Mesendoderm (in vitro differentiated cells): ENCODE data around the gene ST7.
A peak's percentile ranks its signal among the peaks of the same experiment; 100 is the strongest.

Experiments
- DNase-seq: peaks from one replicate; pipeline ENCODE4 v3.0.0; 2013
- H2AK5ac ChIP-seq: 2 replicates; pipeline ENCODE4 v1.6.1; 2013; ENCODE audit warnings: low read length, inconsistent platforms
- H2BK120ac ChIP-seq: 2 replicates; pipeline ENCODE4 v1.6.1; 2013; ENCODE audit warnings: low read depth, mild to moderate bottlenecking, low read length, moderate library complexity, mixed read lengths
- H2BK15ac ChIP-seq: replicated peaks from 2 replicates; pipeline ENCODE4 v1.6.1; 2013; ENCODE audit warnings: low read depth, mild to moderate bottlenecking, moderate library complexity
- H2BK5ac ChIP-seq: 2 replicates; pipeline ENCODE4 v1.6.1; 2013; ENCODE audit warnings: low read length, inconsistent platforms
- H3K18ac ChIP-seq: 2 replicates; pipeline ENCODE4 v1.6.1; 2013; ENCODE audit warnings: mild to moderate bottlenecking, low read length, mixed read lengths
- H3K23ac ChIP-seq: one replicate; pipeline ENCODE4 v1.6.1; 2013; ENCODE audit warnings: low read length
- H3K27ac ChIP-seq: 2 replicates; pipeline ENCODE4 v1.5.1; 2013; ENCODE audit warnings: low read depth, mild to moderate bottlenecking, inconsistent platforms, low read length, moderate library complexity
- H3K27me3 ChIP-seq: 2 replicates; pipeline ENCODE4 v1.6.1; 2013; ENCODE audit warnings: low read length, control low read depth, mild to moderate bottlenecking, inconsistent platforms; ENCODE audit not compliant: insufficient read depth, poor library complexity
- H3K36me3 ChIP-seq: 2 replicates; pipeline ENCODE4 v1.6.1; 2013; ENCODE audit warnings: low read length, inconsistent platforms; ENCODE audit not compliant: control insufficient read depth, insufficient read depth
- H3K4ac ChIP-seq: one replicate; pipeline ENCODE4 v1.6.1; 2013; ENCODE audit warnings: low read depth, mild to moderate bottlenecking, low read length, moderate library complexity
- H3K4me1 ChIP-seq: 2 replicates; pipeline ENCODE4 v1.6.1; 2013; ENCODE audit warnings: low read depth, low read length, inconsistent platforms; ENCODE audit not compliant: control insufficient read depth
- H3K4me2 ChIP-seq: 2 replicates; pipeline ENCODE4 v1.6.1; 2013; ENCODE audit warnings: low read length
- H3K4me3 ChIP-seq: 2 replicates; pipeline ENCODE4 v1.5.1; 2013; ENCODE audit warnings: mild to moderate bottlenecking, low read length
- H3K56ac ChIP-seq: one replicate; pipeline ENCODE4 v1.6.1; 2013; ENCODE audit warnings: low read length
- H3K79me1 ChIP-seq: 2 replicates; pipeline ENCODE4 v1.6.1; 2013; ENCODE audit warnings: low read length, inconsistent platforms
- H3K79me2 ChIP-seq: 2 replicates; pipeline ENCODE4 v1.6.1; 2013; ENCODE audit warnings: mild to moderate bottlenecking, low read length; ENCODE audit not compliant: control insufficient read depth, insufficient read depth
- H3K9ac ChIP-seq: 2 replicates; pipeline ENCODE4 v1.6.1; 2013; ENCODE audit warnings: low read length, inconsistent platforms
- H4K5ac ChIP-seq: one replicate; pipeline ENCODE4 v1.6.1; 2013; ENCODE audit warnings: low read length
- H4K8ac ChIP-seq: one replicate; pipeline ENCODE4 v1.6.1; 2013; ENCODE audit warnings: low read depth, mild to moderate bottlenecking, control low read depth, low read length, moderate library complexity
- WGBS: extraction: QIAGEN DNeasy Blood & Tissue Kit; methylation state at CpG from one replicate; pipeline ENCODE4 v1.1.7; 2013; ENCODE audit warnings: low lambda C conversion rate, missing lambda C conversion rate; ENCODE audit not compliant: insufficient coverage; ENCODE audit errors: extremely low coverage; 5-methylcytosine and 5-hydroxymethylcytosine counted together

The ST7 gene

DNA sequence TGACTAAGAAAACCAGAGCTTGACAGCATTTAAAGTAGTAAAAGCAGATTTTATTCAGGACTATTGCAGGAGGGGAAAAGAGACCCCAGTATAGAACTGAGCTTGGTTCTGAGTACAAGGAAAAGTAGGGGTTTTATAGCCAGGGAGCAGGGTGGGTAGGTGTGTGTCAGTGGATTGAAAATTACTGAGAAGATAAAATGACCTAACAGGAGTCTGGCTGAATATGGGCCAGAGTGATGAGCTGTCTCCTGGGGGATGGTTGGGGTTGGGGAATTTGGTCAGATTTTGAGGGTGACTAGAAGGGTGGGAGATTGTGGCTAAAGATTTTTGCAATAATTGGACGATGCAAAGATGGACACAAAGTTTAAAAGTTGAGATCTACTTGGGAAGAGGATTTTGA is 114.0 kb downstream of the ST7 start:
- WGBS, result no CpG with 5 or more reads among the region's 1 CpG
- Histone ChIP-seq H2BK120ac (no peak overlapping the region), H4K5ac (no peak overlapping the region), H4K8ac (no peak overlapping the region), H3K27ac (no peak overlapping the region), H2AK5ac (no peak overlapping the region), H3K4me2 (no peak overlapping the region), H3K18ac (no peak overlapping the region), H3K4me1 (no peaks in the 10 kb centered on the region), H3K9ac (no peak overlapping the region), H2BK5ac (no peak overlapping the region), H3K4ac (no peak overlapping the region), H3K36me3 (no peaks in the 10 kb centered on the region), H3K79me2 (no peaks in the 10 kb centered on the region), H3K4me3 (no peak overlapping the region), H3K27me3 (no peaks in the 10 kb centered on the region), H3K56ac (no peak overlapping the region), H3K23ac (no peak overlapping the region), H3K79me1 (no peaks in the 10 kb centered on the region), H2BK15ac (no peak overlapping the region)
- DNase-seq, result no peak

DNA sequence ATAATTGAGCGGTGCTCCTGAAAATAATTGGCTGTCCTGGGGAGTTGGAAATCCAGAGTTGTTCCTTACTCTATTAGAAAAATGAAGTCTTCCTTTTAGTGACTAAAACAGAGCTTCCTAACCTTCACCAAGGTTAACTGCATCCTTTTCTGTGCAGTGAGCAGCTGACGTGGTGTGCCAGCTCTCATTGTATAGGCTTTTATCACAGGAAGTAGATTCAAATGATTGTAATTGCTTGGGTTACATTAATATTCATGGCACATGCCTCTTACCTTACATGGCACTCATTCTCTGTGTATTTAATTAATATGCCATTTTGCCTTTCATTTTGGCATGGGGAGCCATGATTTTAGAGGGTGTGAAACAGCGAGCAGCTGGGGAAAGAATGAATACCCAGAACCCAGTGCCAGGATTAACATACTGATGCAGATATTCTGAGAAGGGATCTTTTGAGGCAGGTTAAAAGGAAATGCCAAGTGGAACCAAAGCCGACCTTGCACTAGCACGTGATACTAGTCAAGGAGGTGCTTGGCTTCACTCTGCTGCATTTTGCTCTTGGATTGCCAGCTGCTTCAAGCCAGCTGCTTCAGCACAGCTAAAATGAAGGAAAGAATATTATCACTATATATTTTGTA is 115.3 kb downstream of the ST7 start:
- H3K4ac ChIP-seq, result no peak overlapping the region
- H3K9ac ChIP-seq, result no peak overlapping the region
- no CpG with 5 or more reads among the region's 5 CpGs for WGBS
- no peak overlapping the region for H3K56ac ChIP-seq
- no peak overlapping the region for H4K8ac ChIP-seq
- H3K18ac ChIP-seq, result no peak overlapping the region
- no peaks in the 10 kb centered on the region for H3K36me3 ChIP-seq
- H3K23ac ChIP-seq, result no peak overlapping the region
- H2BK15ac ChIP-seq, result no peak overlapping the region
- no peaks in the 10 kb centered on the region for H3K27me3 ChIP-seq
- H3K27ac ChIP-seq, result no peak overlapping the region
- no peak overlapping the region for H3K4me3 ChIP-seq
- H2BK120ac ChIP-seq, result no peak overlapping the region
- no peak overlapping the region for H2AK5ac ChIP-seq
- H3K79me2 ChIP-seq, result no peaks in the 10 kb centered on the region
- no peaks in the 10 kb centered on the region for H3K79me1 ChIP-seq
- no peak for DNase-seq
- peaks cover 3% of the 10 kb centered on the region for H3K4me1 ChIP-seq
- H4K5ac ChIP-seq, result no peak overlapping the region
- no peak overlapping the region for H3K4me2 ChIP-seq
- H2BK5ac ChIP-seq, result no peak overlapping the region

DNA sequence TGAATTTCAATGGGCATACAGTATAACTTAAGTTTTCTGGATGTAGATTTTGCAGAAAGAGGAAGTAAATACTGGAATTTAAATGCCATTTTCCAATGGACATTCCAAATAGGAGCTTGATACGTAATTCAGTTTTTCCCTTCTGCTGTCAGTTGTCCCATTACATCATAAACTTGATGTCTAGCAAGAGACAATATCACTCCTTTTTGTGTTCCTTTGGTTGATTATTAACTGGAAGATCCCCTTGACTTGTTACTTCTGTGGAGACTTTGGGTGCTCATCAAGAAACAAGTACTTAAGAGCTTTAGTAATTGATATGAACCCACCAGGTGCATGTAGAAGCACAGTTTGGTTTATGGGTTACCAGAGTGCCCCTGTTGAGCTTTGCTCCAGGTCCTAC is 116.1 kb downstream of the ST7 start:
- Histone ChIP-seq H4K8ac (no peak overlapping the region), H3K56ac (no peak overlapping the region), H2AK5ac (no peak overlapping the region), H3K36me3 (no peaks in the 10 kb centered on the region), H3K27ac (no peak overlapping the region), H3K4ac (no peak overlapping the region), H2BK15ac (no peak overlapping the region), H2BK5ac (no peak overlapping the region), H2BK120ac (no peak overlapping the region), H3K4me3 (no peak overlapping the region), H3K79me2 (no peaks in the 10 kb centered on the region), H3K18ac (no peak overlapping the region), H3K27me3 (no peaks in the 10 kb centered on the region), H3K23ac (no peak overlapping the region), H3K9ac (no peak overlapping the region), H3K4me1 (peaks cover 3% of the 10 kb centered on the region), H3K79me1 (no peaks in the 10 kb centered on the region), H3K4me2 (no peak overlapping the region), H4K5ac (no peak overlapping the region)
- no peak for DNase-seq
- no CpG with 5 or more reads among the region's 1 CpG for WGBS

DNA sequence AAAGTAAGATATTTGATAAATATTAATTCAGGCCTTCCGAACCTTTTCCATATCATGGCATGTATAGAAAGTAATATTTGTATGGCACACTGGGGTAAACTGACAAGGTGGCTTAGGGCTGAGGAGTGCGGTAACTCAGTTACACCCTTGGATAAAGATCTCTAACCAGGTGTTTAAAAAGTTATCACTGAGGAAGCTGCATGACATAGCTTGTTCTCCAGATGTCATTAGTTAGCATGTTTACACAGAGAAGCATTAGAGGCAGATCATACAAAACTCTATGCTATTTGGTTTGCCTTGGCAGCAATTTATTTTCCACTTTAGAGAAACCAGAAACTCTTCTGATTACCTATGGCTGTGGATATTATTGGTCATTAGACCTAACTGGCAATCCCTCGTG is 118.2 kb downstream of the ST7 start:
- Histone ChIP-seq H3K27ac (no peak overlapping the region), H3K23ac (no peak overlapping the region), H3K4me1 (peaks cover 3% of the 10 kb centered on the region), H2BK5ac (no peak overlapping the region), H3K18ac (no peak overlapping the region), H2BK120ac (no peak overlapping the region), H2BK15ac (no peak overlapping the region), H3K79me2 (no peaks in the 10 kb centered on the region), H3K36me3 (no peaks in the 10 kb centered on the region), H4K8ac (no peak overlapping the region), H3K79me1 (no peaks in the 10 kb centered on the region), H3K4me3 (no peak overlapping the region), H3K27me3 (no peaks in the 10 kb centered on the region), H3K4ac (no peak overlapping the region), H3K9ac (no peak overlapping the region), H2AK5ac (no peak overlapping the region), H4K5ac (no peak overlapping the region), H3K56ac (no peak overlapping the region), H3K4me2 (no peak overlapping the region)
- WGBS, result no CpG with 5 or more reads among the region's 3 CpGs
- DNase-seq, result no peak

DNA sequence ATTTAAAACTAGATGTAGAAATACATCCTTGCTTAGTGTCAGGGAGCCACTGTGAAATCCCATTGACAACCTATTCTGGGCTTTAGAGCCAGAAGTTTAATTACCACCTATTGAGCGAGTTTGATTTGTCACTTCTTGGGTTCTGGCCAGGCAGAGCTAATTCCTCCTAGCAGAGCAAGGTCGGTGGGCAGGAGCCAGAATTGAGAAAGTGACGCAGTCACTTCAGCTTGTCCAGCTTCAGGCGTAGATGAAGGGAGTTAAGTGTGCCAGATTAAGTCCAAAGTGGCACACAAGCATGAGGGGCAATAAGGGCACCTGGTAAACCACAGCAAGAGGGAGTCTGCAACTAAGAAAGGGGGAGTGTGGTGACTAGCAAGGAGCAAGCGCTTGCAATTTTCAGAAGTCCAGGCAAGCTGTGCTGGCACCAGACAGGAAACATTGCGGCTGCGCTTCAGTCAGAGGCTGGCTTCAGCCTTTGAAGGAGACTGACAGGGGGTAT is 119.4 kb downstream of the ST7 start:
- peak overlapping the region; percentile 39 for H3K18ac ChIP-seq
- peak overlapping the region; percentile 16 for H3K4ac ChIP-seq
- no peak overlapping the region for H2BK15ac ChIP-seq
- no peak overlapping the region for H2AK5ac ChIP-seq
- H3K4me3 ChIP-seq, result no peak overlapping the region
- H3K36me3 ChIP-seq, result no peaks in the 10 kb centered on the region
- H3K4me1 ChIP-seq, result peaks cover 3% of the 10 kb centered on the region
- no peak overlapping the region for H3K9ac ChIP-seq
- no peak overlapping the region for H4K5ac ChIP-seq
- no peak overlapping the region for H2BK5ac ChIP-seq
- H3K23ac ChIP-seq, result no peak overlapping the region
- H3K79me1 ChIP-seq, result no peaks in the 10 kb centered on the region
- no peaks in the 10 kb centered on the region for H3K79me2 ChIP-seq
- H3K56ac ChIP-seq, result no peak overlapping the region
- H2BK120ac ChIP-seq, result no peak overlapping the region
- WGBS, result no CpG with 5 or more reads among the region's 7 CpGs
- peak; percentile 49 for DNase-seq
- H3K27me3 ChIP-seq, result no peaks in the 10 kb centered on the region
- H3K27ac ChIP-seq, result no peak overlapping the region
- H3K4me2 ChIP-seq, result no peak overlapping the region
- H4K8ac ChIP-seq, result no peak overlapping the region

DNA sequence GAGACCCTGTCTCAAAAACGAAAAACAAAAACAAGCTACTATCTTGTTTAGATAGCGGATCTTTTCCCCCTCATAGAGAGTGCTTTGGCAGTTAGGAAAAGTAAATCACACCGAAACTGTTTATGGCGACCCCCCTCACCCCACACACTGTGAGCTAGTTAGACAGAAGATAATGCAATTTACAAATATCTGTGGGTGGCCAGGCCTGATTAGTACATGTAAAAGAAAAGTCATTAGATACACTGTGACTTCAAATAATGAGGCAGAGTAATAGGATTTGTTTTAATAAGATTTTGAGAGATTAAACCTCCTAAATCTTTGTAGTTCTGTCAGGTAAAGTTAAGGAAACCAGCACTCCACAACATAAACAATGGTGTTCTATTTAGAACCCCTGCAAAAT is 121.1 kb downstream of the ST7 start:
- Histone ChIP-seq H3K56ac (no peak overlapping the region), H4K8ac (no peak overlapping the region), H3K9ac (no peak overlapping the region), H3K4me3 (no peak overlapping the region), H3K79me2 (no peaks in the 10 kb centered on the region), H3K4me2 (no peak overlapping the region), H2AK5ac (no peak overlapping the region), H2BK120ac (no peak overlapping the region), H3K79me1 (no peaks in the 10 kb centered on the region), H3K36me3 (no peaks in the 10 kb centered on the region), H4K5ac (no peak overlapping the region), H3K27ac (no peak overlapping the region), H3K4ac (no peak overlapping the region), H3K4me1 (peaks cover 3% of the 10 kb centered on the region), H2BK15ac (no peak overlapping the region), H2BK5ac (no peak overlapping the region), H3K18ac (no peak overlapping the region), H3K27me3 (no peaks in the 10 kb centered on the region), H3K23ac (no peak overlapping the region)
- WGBS, result no CpG with 5 or more reads among the region's 4 CpGs
- DNase-seq, result peak; percentile 77
